GM12892 (cell line): ENCODE measurements around the gene NR5A1.

ENCODE experiments used
- POLR2A ChIP-seq: IDR thresholded peaks from 2 replicates; pipeline ENCODE4 v1.6.1; 2011; ENCODE audit warnings: low read depth, low read length, control low read depth
- POLR2AphosphoS5 ChIP-seq: IDR thresholded peaks from 2 replicates; pipeline ENCODE4 v1.6.1; 2011; ENCODE audit warnings: low read depth, low read length, control low read depth
- TAF1 ChIP-seq: IDR thresholded peaks from 2 replicates; pipeline ENCODE4 v1.6.1; 2011; ENCODE audit warnings: low read depth, mild to moderate bottlenecking, control low read depth, low read length, borderline replicate concordance

- TF ChIP-seq POLR2AphosphoS5 (no peak), POLR2A (no peak), TAF1 (no peak)
These were observed 3.3 kb downstream of the NR5A1 start for GRCh38 chr9:124503713-124504529.
